Upper lobe of left lung (tissue), 6 donors: Measurements from ENCODE around the gene PTPRG. TPM values are rescaled to one million over a fixed set of nuclear protein-coding genes. Genes with fewer than 3 reads are reported as not detected.

Experiments used
- ATAC-seq, 2 donors: fragments of 200-7000 bp; cut with Tn5 transposase; one replicate each; pipeline ENCODE4 v1.9.1; 2022; ENCODE audit warnings: mild to moderate bottlenecking in 2 of 2, moderate library complexity in 2 of 2; ENCODE audit not compliant: low FRiP score in 2 of 2
- DNase-seq, 2 donors: peaks; one replicate each; pipeline ENCODE4 v3.0.0-alpha.2; 2019 to 2020
- H3K27ac ChIP-seq, 4 donors: fragments of 200-600 bp; sonication (generic); one replicate each; pipeline ENCODE4 v1.5.1; 2016 to 2019
- H3K27me3 ChIP-seq, 4 donors: fragments of 200-600 bp; sonication (generic); one replicate each; pipeline ENCODE4 v1.5.1; 2017 to 2019
- H3K36me3 ChIP-seq, 4 donors: fragments of 200-600 bp; sonication (generic); one replicate each; pipeline ENCODE4 v1.5.1; 2016 to 2019
- H3K4me1 ChIP-seq, 4 donors: fragments of 200-600 bp; sonication (generic); one replicate each; pipeline ENCODE4 v1.5.1; 2018 to 2019
- H3K4me3 ChIP-seq, 4 donors: fragments of 200-600 bp; sonication (generic); one replicate each; pipeline ENCODE4 v1.5.1; 2017 to 2019; ENCODE audit warnings: mild to moderate bottlenecking in 2 of 4, moderate library complexity in 1 of 4
- H3K9me3 ChIP-seq, 4 donors: fragments of 200-600 bp; sonication (generic); one replicate each; pipeline ENCODE4 v1.5.1; 2018 to 2019
- EP300 ChIP-seq, 4 donors: sonication (generic); formaldehyde crosslinking; IDR thresholded peaks; one replicate each; pipeline ENCODE4 v1.5.1; 2017; ENCODE audit warnings: antibody characterized with exemption in 4 of 4, control low read depth in 2 of 4
- POLR2A ChIP-seq, 4 donors: fragments of 450-650 bp; IDR thresholded peaks; one replicate each; pipeline ENCODE4 v1.5.1; 2016 to 2017; ENCODE audit warnings: antibody characterized with exemption in 4 of 4, mild to moderate bottlenecking in 2 of 4
- POLR2AphosphoS5 ChIP-seq, 2 donors: sonication (generic); formaldehyde crosslinking; IDR thresholded peaks; one replicate each; pipeline ENCODE4 v1.5.1; 2017; ENCODE audit warnings: antibody characterized with exemption in 2 of 2
- WGBS, 2 donors: methylation state at CpG; one replicate each; pipeline ENCODE4 v1.1.5; 2017 to 2018; 5-methylcytosine and 5-hydroxymethylcytosine counted together
- total RNA-seq, 6 donors: library from RNA; depleted of rRNA in 4 of 6; stranded (reverse); fragments of >200 nt in 4 of 6; gene quantifications; one replicate each; pipeline versions ENCODE4 v1.1.0 to v1.2.1, GENCODE V29; 2016 to 2021
- TF ChIP-seq, protein P1 (sequence below), 6 experiments: fragments of 450-650 bp in 4 of 6; fragments of 200-600 bp in 2 of 6; sonication (generic) in 2 of 6; IDR thresholded peaks; one replicate each; pipeline ENCODE4 v1.5.1; 2016 to 2019; ENCODE audit warnings: antibody characterized with exemption in 6 of 6
- donor health status: DM: no; HTN: no; CAD: no; lungs with moderate emphysema.
- donor health status: DM: no; HTN: yes; CAD: no; lungs with severe emphysema.

PTPRG gene
- total RNA-seq, 6 donors from 2014 or later = 58.7 to 101 (median 68.8) TPM

DNA sequence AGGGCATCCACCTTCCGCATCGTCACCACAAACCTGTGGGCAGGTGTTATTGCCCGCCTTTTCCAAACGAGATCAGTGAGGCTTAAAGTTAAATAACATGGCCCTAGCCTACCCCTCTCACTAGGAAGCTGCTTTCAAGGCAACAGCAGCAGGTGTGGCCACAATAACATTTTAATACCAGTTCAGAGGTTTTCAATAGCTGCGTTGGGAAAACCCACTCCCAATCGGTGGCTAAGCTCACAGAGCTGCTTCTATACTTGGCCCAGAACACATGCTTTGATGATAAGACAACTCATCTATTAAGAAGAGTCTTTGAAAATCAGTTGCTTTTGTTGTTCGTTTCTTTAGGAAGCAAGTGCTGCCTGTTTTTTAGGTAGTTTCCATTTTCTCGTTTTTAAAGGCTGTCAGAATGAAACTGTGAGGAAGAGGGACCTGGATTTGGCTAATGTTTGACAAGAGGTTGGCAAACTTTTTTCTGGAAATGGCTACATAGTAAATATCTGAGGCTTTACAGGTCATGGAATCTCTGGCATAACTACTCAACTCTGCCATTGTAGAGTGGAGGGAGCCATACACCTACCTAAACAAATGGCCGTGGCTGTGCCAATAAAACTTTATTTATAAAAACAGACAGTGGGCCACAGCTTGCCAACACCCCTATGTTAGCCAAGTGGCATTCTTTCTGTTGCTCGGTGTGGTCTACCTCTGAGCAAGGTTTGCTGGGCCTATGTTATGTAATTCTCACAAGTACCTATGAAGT is 632.4 kb downstream of the PTPRG start:
- WGBS, 2 donors = 90 to 91% methylated on average over 10 of the region's 10 CpGs
- DNase-seq (no peak), ATAC-seq (no peak)
- no peak overlapping the region for H3K27ac ChIP-seq
- no peak overlapping the region for H3K4me3 ChIP-seq
- H3K36me3 ChIP-seq = peaks cover 0 to 51% (median 6%) of the 10 kb centered on the region in 4 donors
- H3K4me1 ChIP-seq = peaks cover 0 to 5% (median 3%) of the 10 kb centered on the region in 4 donors
- no peaks in the 10 kb centered on the region for H3K27me3 ChIP-seq
- no peak for TF ChIP-seq POLR2A (IDR thresholded peaks at IDR 0.05)
- H3K9me3 ChIP-seq = no peaks in the 10 kb centered on the region

DNA sequence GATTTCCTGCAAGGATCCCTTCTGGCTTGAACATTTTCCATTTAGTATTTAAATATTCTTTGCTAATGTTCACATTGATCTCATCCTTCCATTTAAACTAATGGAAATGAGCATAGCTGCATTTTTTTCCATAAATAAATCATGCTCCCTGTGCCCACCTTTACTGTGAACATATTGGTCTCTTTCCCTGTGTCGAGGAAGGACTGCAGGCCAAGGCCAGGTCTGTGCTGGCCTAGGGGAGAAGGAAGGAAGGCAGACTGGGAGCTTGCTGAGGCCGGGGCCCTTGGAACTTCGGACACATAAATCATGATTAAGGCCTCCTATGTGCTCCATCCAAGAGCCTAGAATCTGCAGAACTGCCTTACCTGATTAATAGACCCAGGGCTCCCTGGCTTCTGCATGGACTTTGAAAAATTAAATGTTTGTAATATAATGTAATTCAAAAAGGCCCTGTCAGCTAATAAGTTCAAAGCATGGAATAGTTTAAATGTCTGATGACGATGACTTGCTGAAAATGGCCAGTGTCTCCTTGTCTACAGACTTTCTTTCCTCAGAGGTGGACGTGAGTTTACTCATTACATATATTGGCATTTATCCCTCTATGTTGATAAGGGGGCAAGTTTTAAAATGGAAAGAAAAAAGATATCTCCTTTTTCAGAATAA is 636.1 kb downstream of the PTPRG start:
- 80 to 92% methylated on average over 5 of the region's 5 CpGs for WGBS, 2 donors
- H3K27me3 ChIP-seq = no peaks in the 10 kb centered on the region
- no peaks in the 10 kb centered on the region for H3K4me1 ChIP-seq
- no peak overlapping the region for H3K4me3 ChIP-seq
- H3K36me3 ChIP-seq = peaks cover 0 to 37% (median 6%) of the 10 kb centered on the region in 4 donors
- ATAC-seq (no peak), DNase-seq (no peak)
- H3K9me3 ChIP-seq = no peaks in the 10 kb centered on the region
- no peak overlapping the region for H3K27ac ChIP-seq
- no peak for TF ChIP-seq EP300 (IDR thresholded peaks at IDR 0.05)
- no peak for TF ChIP-seq POLR2A (IDR thresholded peaks at IDR 0.05)
- TF ChIP-seq, protein P1, sequence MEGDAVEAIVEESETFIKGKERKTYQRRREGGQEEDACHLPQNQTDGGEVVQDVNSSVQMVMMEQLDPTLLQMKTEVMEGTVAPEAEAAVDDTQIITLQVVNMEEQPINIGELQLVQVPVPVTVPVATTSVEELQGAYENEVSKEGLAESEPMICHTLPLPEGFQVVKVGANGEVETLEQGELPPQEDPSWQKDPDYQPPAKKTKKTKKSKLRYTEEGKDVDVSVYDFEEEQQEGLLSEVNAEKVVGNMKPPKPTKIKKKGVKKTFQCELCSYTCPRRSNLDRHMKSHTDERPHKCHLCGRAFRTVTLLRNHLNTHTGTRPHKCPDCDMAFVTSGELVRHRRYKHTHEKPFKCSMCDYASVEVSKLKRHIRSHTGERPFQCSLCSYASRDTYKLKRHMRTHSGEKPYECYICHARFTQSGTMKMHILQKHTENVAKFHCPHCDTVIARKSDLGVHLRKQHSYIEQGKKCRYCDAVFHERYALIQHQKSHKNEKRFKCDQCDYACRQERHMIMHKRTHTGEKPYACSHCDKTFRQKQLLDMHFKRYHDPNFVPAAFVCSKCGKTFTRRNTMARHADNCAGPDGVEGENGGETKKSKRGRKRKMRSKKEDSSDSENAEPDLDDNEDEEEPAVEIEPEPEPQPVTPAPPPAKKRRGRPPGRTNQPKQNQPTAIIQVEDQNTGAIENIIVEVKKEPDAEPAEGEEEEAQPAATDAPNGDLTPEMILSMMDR (IDR thresholded peaks at IDR 0.05) = no peak
- no peak for TF ChIP-seq POLR2AphosphoS5 (IDR thresholded peaks at IDR 0.05)

DNA sequence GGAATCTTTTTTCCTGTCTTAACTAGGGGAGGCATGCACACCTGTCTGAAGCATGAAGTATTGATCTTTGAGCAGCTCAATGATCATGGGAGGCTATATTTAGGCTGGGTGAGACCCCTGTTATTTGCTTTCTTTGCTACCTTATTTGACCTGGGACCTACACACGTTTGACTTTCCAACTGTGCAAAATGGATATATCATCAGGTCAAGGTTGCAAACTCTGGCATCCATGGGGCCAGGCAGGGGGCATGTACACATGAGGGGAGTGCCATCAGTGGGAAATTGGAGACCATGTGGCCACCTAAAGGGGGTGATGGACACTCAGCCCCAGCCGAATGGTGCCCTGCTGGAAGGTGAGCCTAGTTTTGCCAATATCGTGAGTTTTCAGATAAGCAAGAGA is 637.8 kb downstream of the PTPRG start:
- Histone ChIP-seq H3K27ac (no peak overlapping the region), H3K36me3 (peaks cover 0 to 36% (median 15%) of the 10 kb centered on the region in 4 donors), H3K4me3 (no peak overlapping the region), H3K4me1 (no peaks in the 10 kb centered on the region), H3K27me3 (no peaks in the 10 kb centered on the region), H3K9me3 (no peaks in the 10 kb centered on the region)
- no peak for TF ChIP-seq POLR2A (IDR thresholded peaks at IDR 0.05)
- no peak for TF ChIP-seq EP300 (IDR thresholded peaks at IDR 0.05)
- TF ChIP-seq, protein P1 (IDR thresholded peaks at IDR 0.05) = no peak
- no peak for TF ChIP-seq POLR2AphosphoS5 (IDR thresholded peaks at IDR 0.05)
- DNase-seq (no peak), ATAC-seq (no peak)
- WGBS, 2 donors = 79 to 80% methylated on average over 3 of the region's 3 CpGs

DNA sequence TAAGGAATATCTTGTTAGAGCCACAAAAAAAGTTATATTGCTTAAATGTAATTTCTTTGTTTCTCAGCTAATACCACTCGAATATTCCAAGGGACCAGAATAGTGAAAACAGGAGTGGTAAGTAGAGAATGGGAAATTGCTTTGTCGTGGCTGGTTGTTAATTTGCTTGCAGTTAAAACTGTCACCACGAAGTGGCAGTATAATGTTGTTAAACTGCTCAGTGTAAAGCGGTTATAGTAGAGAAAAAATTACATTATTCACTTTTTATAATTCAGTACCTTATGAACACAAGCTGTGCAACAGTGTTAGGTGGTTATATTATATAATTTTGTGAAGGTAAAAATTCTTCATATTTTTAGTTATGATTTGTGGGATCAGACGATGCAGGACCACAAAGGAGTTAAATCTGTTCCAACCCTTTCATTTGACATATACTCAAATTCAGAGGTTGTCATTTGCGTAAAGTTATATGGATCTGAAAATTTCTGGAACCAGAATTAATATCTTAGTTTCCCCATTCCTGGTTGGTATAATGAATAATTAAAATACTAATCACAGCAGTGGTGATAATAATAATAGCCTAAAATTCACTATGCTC is 640.2 kb downstream of the PTPRG start:
- peak in 1 of 2 donors; percentile 16 for ATAC-seq
- Histone ChIP-seq H3K4me1 (no peaks in the 10 kb centered on the region), H3K27me3 (no peaks in the 10 kb centered on the region), H3K36me3 (peaks cover 0 to 33% (median 15%) of the 10 kb centered on the region in 4 donors), H3K27ac (no peak overlapping the region), H3K9me3 (no peaks in the 10 kb centered on the region), H3K4me3 (no peak overlapping the region)
- DNase-seq = no peak
- TF ChIP-seq POLR2A (IDR thresholded peaks at IDR 0.05) (no peak), EP300 (IDR thresholded peaks at IDR 0.05) (no peak), POLR2AphosphoS5 (IDR thresholded peaks at IDR 0.05) (no peak)
- TF ChIP-seq, protein P1 (IDR thresholded peaks at IDR 0.05) = peak in 5 of 6 experiments; percentile 15 to 46 (median 38)
- WGBS, 2 donors = 45 to 52% methylated on average over 6 of the region's 6 CpGs

DNA sequence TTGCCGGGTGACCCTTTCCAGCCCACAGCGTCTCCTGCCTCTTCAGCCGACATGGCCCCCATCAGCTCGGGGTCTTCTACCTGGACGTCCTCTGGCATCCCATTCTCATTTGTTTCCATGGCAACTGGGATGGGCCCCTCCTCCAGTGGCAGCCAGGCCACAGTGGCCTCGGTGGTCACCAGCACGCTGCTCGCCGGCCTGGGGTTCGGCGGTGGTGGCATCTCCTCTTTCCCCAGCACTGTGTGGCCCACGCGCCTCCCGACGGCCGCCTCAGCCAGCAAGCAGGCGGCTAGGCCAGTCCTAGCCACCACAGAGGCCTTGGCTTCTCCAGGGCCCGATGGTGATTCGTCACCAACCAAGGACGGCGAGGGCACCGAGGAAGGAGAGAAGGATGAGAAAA is 641.8 kb downstream of the PTPRG start:
- H3K27me3 ChIP-seq = no peaks in the 10 kb centered on the region
- peaks cover 0 to 23% (median 13%) of the 10 kb centered on the region in 4 donors for H3K36me3 ChIP-seq
- TF ChIP-seq POLR2A (IDR thresholded peaks at IDR 0.05) = no peak
- TF ChIP-seq, protein P1 (IDR thresholded peaks at IDR 0.05) = no peak
- TF ChIP-seq POLR2AphosphoS5 (IDR thresholded peaks at IDR 0.05) = no peak
- TF ChIP-seq EP300 (IDR thresholded peaks at IDR 0.05) = no peak
- ATAC-seq (no peak), DNase-seq (peak in 1 of 2 donors; percentile 62)
- no peak overlapping the region for H3K4me3 ChIP-seq
- no peak overlapping the region for H3K27ac ChIP-seq
- H3K9me3 ChIP-seq = no peaks in the 10 kb centered on the region
- WGBS, 2 donors = 94 to 95% methylated on average over 22 of the region's 22 CpGs
- no peaks in the 10 kb centered on the region for H3K4me1 ChIP-seq
